Spinal cord (tissue), 10 donors: Measurements from ENCODE around the gene BMP7. TPM values are rescaled to one million over a fixed set of nuclear protein-coding genes. Genes with fewer than 3 reads are reported as not detected.
"Not testable (repeated sequence)": the region's sequence is repeated elsewhere in the genome, so short reads cannot be mapped to it uniquely, and the experiment has no call there.

Experiments used
- DNase-seq, 6 donors: peaks; one replicate each; pipeline versions ENCODE4 v3.0.0 to v3.0.0-alpha.2; 2013 to 2015; ENCODE audit warnings: low spot score in 6 of 6, low read depth in 4 of 6
- H3K27ac ChIP-seq: one replicate; pipeline ENCODE4 v1.5.1; 2013; ENCODE audit warnings: low read depth, low read length, control low read depth
- H3K27me3 ChIP-seq: one replicate; pipeline ENCODE4 v1.6.1; 2013; ENCODE audit warnings: low read length; ENCODE audit not compliant: control insufficient read depth, insufficient read depth
- H3K36me3 ChIP-seq: one replicate; pipeline ENCODE4 v1.6.1; 2013; ENCODE audit warnings: low read length; ENCODE audit not compliant: control insufficient read depth, insufficient read depth
- H3K4me1 ChIP-seq: one replicate; pipeline ENCODE4 v1.6.1; 2013; ENCODE audit warnings: low read length; ENCODE audit not compliant: control insufficient read depth, insufficient read depth
- H3K4me3 ChIP-seq: one replicate; pipeline ENCODE4 v1.5.1; 2013; ENCODE audit warnings: low read depth, low read length, control low read depth
- H3K9me3 ChIP-seq: one replicate; pipeline ENCODE4 v1.6.1; 2013; ENCODE audit warnings: low read length; ENCODE audit not compliant: control insufficient read depth, insufficient read depth
- WGBS: methylation state at CpG from one replicate; pipeline ENCODE4 v1.1.5; 2013; ENCODE audit warnings: missing lambda C conversion rate; ENCODE audit not compliant: insufficient coverage; 5-methylcytosine and 5-hydroxymethylcytosine counted together
- polyA plus RNA-seq, 2 donors: library from polyadenylated mRNA; unstranded; fragments of 120-200 nt; gene quantifications; one replicate each; pipeline ENCODE4 v1.2.1, GENCODE V29; 2013; ENCODE audit not compliant: insufficient read length in 2 of 2
- total RNA-seq, 2 donors: library from RNA; depleted of rRNA in 1 of 2; stranded (reverse); fragments of 120-200 nt in 1 of 2; fragments of >200 nt in 1 of 2; gene quantifications; one replicate each; pipeline versions ENCODE4 v1.2.3 to v1.2.4, GENCODE V29; 2013 to 2014
- donor health status: healthy.

BMP7 gene
- total and polyA plus RNA-seq, 4 donors, result 25.4 to 67.9 (median 54.7) TPM

DNA sequence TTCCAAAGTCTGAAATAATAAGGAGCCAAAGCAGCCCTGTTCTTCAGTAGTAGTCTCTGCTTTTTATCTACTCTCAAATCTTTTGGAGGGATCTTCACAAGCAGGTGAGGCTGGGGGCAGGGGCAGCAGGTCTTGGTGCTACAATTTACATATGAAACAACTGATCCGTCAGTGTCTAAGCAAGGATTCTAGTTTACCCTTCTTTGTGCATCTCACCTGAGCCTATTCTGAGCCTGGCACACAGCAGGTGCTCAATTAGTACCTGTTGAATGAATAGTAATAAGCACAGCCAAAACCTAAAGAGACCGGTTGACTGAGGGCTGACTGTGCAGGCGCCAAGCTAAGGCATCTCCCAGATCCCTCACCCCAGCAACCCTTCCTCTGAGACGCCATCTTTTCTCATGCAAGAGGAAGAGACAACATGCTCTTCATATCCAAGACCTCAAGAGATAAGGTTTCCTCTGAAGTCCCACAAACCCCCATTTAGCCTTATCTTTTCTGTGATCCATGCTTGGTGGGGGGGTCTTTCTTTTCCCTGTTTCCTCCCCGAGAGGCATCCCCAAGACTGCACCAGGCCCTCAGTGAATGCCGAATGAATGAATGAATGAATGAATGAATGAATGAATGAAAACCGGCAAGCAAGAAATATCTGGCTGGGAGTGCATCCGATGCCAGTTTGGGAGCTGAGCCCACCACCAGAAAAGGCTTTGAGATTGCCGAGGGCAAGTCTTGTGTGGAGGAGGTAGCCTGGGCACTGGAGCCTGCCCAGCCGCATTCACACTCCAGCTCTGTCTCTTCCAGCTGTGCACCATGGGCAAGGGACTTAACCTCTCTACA is 2.9 kb upstream of the BMP7 start:
- DNase-seq, result no peak
- peaks cover 41% of the 10 kb centered on the region for H3K4me1 ChIP-seq
- peaks cover 1% of the 10 kb centered on the region for H3K36me3 ChIP-seq
- no peaks in the 10 kb centered on the region for H3K9me3 ChIP-seq
- H3K27me3 ChIP-seq, result peaks cover 35% of the 10 kb centered on the region
- no peak overlapping the region for H3K4me3 ChIP-seq
- 73% methylated on average over 7 of the region's 10 CpGs for WGBS
- no peak overlapping the region for H3K27ac ChIP-seq

- peaks cover 40% of the 10 kb centered on the region for H3K27me3 ChIP-seq
- no peak overlapping the region for H3K4me3 ChIP-seq
- WGBS, result 86% methylated on average over 7 of the region's 8 CpGs
- peaks cover 3% of the 10 kb centered on the region for H3K36me3 ChIP-seq
- H3K27ac ChIP-seq, result no peak overlapping the region
- no peak for DNase-seq
- no peaks in the 10 kb centered on the region for H3K9me3 ChIP-seq
- H3K4me1 ChIP-seq, result peaks cover 47% of the 10 kb centered on the region
Measured at GRCh38 chr20:57268399-57269076, 2.1 kb upstream of the BMP7 start.

- H3K9me3 ChIP-seq, result no peaks in the 10 kb centered on the region
- peaks cover 3% of the 10 kb centered on the region for H3K36me3 ChIP-seq
- peaks cover 55% of the 10 kb centered on the region for H3K4me1 ChIP-seq
- H3K27ac ChIP-seq, result peak overlapping the region; percentile 71
- peaks cover 42% of the 10 kb centered on the region for H3K27me3 ChIP-seq
- peak in 1 of 6 donors; percentile 42 for DNase-seq
- H3K4me3 ChIP-seq, result peak overlapping the region; percentile 59
- 28% methylated on average over 13 of the region's 24 CpGs for WGBS
Measured at GRCh38 chr20:57267158-57267821, 849 bp upstream of the BMP7 start.

- H3K36me3 ChIP-seq, result peaks cover 3% of the 10 kb centered on the region
- H3K27ac ChIP-seq, result peak overlapping the region; percentile 87
- under 1% methylated on average over 39 of the region's 39 CpGs for WGBS
- peaks cover 48% of the 10 kb centered on the region for H3K27me3 ChIP-seq
- no peak for DNase-seq
- no peaks in the 10 kb centered on the region for H3K9me3 ChIP-seq
- H3K4me3 ChIP-seq, result peak overlapping the region; percentile 83
- peaks cover 69% of the 10 kb centered on the region for H3K4me1 ChIP-seq
Measured at GRCh38 chr20:57265997-57266290, 497 bp downstream of the BMP7 start.

DNA sequence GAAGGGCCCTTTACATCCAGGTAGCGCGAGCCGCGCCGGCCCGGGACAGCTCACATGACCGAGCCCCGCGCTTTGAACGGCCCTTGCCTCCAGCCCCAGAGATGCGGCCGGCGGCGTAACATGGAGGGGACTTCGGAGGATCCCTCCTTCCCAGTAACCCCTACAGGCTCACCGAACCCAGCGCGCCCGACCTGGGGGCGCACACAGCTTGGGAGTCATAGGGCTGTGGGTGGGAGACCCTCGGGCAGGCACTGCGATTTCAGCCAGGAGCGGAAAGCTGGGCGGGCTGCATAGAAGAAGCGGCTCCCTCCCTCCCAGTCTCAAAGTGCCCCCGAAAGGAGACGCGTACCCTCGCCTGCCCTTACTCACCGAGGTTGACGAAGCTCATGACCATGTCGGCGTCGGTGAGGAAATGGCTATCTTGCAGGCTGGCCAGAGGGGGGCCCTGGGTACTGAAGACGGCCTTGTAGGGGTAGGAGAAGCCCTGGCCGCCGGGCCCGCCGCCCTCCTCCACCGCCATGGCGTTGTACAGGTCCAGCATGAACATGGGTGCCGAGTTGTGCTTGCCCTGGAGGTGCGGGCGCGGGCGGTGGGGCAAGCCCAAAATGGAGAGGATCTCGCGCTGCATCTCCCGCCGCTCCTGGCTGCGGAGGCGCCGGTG is 975 bp downstream of the BMP7 start:
- peaks cover 71% of the 10 kb centered on the region for H3K4me1 ChIP-seq
- H3K36me3 ChIP-seq, result peaks cover 3% of the 10 kb centered on the region
- WGBS, result under 1% methylated on average over 46 of the region's 53 CpGs
- peak in 2 of 6 donors; percentile 42 to 45 for DNase-seq
- H3K27ac ChIP-seq, result peak overlapping the region; percentile 87
- peak overlapping the region; percentile 83 for H3K4me3 ChIP-seq
- no peaks in the 10 kb centered on the region for H3K9me3 ChIP-seq
- H3K27me3 ChIP-seq, result peaks cover 51% of the 10 kb centered on the region

DNA sequence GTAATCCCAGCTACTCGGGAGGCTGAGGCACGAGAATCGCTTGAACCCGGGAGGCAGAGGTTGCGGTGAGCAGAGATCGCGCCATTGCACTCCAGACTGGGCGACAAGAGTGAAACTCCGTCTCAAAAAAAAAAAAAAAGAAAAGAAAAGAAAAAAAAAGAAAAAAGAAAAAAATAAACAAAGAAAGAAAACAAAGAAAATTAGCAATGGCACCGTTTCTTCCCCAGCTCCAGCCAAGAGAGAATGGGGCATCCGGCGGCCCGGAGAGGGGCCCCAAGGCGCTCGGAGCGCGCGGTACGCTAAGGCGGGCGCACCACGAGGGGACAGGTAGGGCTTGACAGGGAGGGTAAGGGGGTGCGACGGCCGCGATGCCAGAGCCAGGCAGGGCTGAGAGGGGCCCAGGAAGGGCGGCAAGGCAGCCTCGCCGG is 1.5 kb downstream of the BMP7 start:
- not testable (repeated sequence) for DNase-seq, H3K9me3 ChIP-seq, H3K36me3 ChIP-seq
- H3K27me3 ChIP-seq, result peaks cover 55% of the 10 kb centered on the region
- H3K27ac ChIP-seq, result peak overlapping the region; percentile 87
- WGBS, result under 1% methylated on average over 22 of the region's 29 CpGs
- H3K4me3 ChIP-seq, result peak overlapping the region; percentile 83
- peaks cover 73% of the 10 kb centered on the region for H3K4me1 ChIP-seq

DNA sequence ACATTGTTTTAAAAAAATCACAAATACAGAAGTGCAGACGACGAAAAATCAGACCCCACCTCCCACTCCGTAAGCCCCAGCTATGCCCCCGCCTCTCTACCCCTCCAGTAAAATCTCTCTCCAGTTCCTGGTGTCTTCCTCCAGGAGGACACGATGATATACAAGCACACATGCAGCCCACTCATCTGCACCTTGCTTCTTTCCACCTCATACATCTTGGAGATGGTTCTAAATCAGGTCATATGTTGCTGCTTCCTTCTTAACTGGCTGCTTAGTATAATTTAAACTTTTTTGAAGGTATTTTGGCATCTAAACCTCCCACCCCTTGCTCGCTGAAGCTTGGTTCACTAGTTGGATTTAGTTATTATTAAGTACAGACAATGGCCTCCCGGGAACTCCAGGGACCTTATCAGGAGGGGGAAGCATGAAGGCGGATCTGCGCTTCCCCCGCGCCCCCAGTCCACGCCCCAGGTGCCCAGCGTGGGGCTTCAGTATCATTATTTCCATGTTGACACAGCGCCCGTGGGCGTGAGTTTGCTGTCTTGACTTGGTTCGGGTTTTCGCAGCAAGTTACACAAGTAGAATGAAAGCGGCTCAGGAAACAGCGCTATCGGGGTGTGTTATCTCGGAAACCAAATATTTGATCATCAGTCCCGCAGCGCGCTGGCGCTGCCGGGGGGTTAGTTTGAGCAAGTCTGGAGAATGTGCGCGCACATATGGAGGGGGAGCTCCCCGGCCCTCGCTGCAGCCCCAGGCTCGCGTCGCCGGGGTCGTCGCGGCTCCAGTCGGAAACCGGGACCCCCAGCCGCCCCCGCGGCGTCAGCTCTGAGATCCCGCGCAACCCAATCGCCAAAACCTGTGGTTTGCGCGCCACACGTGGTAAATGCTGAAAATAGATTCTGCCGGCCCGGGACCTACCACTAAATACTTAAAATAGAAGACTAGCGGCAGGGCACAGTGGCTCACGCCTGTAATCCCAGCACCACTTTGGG is 2.3 kb downstream of the BMP7 start:
- Histone ChIP-seq H3K4me1 (peaks cover 79% of the 10 kb centered on the region), H3K27me3 (peaks cover 56% of the 10 kb centered on the region)

DNA sequence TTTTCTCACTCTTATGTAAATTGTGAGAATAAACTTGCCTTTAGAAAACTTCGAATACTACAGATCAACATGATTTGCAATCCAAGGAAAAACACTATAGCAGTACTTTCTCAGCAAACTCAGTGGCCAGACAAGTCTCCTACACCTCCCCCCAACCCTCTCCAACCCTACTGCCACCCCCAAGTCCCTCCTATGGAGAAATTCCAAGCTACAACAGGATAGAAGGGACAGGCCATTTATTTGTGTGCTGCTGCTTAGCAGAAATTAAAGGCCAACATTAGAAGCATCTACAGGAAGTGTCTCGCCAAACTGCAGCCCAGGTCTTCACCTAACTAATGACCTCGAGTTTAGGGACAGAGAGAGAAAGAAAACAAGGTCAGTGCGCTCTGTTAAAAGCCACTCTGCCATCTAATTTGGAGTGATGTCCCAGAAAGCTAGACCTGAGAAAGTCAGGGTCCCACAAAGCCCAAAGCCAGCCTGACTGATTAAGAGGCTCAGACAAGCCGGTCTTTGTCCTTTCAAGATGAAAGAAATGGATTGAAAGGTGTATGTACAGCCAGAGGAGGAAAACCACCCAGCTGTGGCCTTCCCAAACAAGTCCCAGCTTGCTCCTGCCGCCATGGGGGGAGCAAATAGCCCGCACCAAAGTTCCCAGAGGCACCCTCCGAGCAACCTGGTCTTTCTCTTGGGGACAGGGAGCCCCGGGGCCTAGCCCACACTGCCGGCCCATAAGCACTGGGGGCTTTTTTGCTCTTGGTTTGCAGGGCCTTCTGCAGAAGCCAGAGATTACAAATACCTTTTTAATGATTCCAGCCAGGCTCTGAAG is 3.4 kb downstream of the BMP7 start:
- DNase-seq, result peak in 2 of 6 donors; percentile 50
- H3K9me3 ChIP-seq, result no peaks in the 10 kb centered on the region
- H3K4me3 ChIP-seq, result peak overlapping the region; percentile 83
- peaks cover 3% of the 10 kb centered on the region for H3K36me3 ChIP-seq
- 27% methylated on average over 7 of the region's 10 CpGs for WGBS
- H3K4me1 ChIP-seq, result peaks cover 85% of the 10 kb centered on the region
- peaks cover 50% of the 10 kb centered on the region for H3K27me3 ChIP-seq
- H3K27ac ChIP-seq, result peak overlapping the region; percentile 91

More for the DNA sequence above, 2.3 kb downstream of the BMP7 start:
- peak overlapping the region; percentile 91 for H3K27ac ChIP-seq
- peaks cover 3% of the 10 kb centered on the region for H3K36me3 ChIP-seq
- peak in 2 of 6 donors; percentile 43 to 55 for DNase-seq
- H3K9me3 ChIP-seq, result no peaks in the 10 kb centered on the region
- peak overlapping the region; percentile 83 for H3K4me3 ChIP-seq
- 6% methylated on average over 53 of the region's 54 CpGs for WGBS
